H1 (cell line): ENCODE data around the gene FICD. TPM values are rescaled to one million over a fixed set of nuclear protein-coding genes. Genes with fewer than 3 reads are reported as not detected.
"Not testable (repeated sequence)": the region's sequence is repeated elsewhere in the genome, so short reads cannot be mapped to it uniquely, and the experiment has no call there.

ENCODE experiments used
- CTCF ChIA-PET: fragments of 300-600 bp; sonication (Branson Sonifier 250); formaldehyde crosslinking; loops from one replicate; lab custom pipeline; 2021; ENCODE audit not compliant: partially characterized antibody; lab: Charles Lee
- POLR2A ChIA-PET: fragments of 300-600 bp; sonication (Branson Sonifier 250); formaldehyde crosslinking; loops from one replicate; lab custom pipeline; 2021; ENCODE audit warnings: inconsistent platforms; ENCODE audit not compliant: partially characterized antibody; lab: Charles Lee
- DNase-seq, 2 experiments: peaks; one replicate each; pipeline versions ENCODE4 v3.0.0 to v3.0.0-alpha.2; 2010 to 2022; ENCODE audit warnings: low spot score in 2 of 2, low read depth in 1 of 2, mixed read lengths in 1 of 2
- FAIRE-seq: peaks from 2 replicates; lab custom pipeline; 2011; peaks lifted over from hg19 to GRCh38; lab: Jason Lieb, UNC
- H2AFZ ChIP-seq: 2 replicates; pipeline ENCODE4 v1.8.1; 2012; ENCODE audit warnings: low read length, inconsistent platforms
- H2AK5ac ChIP-seq: 2 replicates; pipeline ENCODE4 v1.6.1; 2013; ENCODE audit warnings: low read depth, low read length
- H2BK120ac ChIP-seq: replicated peaks from 2 replicates; pipeline ENCODE3; 2013; ENCODE audit warnings: low read depth, low read length, inconsistent platforms
- H2BK12ac ChIP-seq: 2 replicates; pipeline ENCODE4 v1.6.1; 2013; ENCODE audit warnings: low read depth, low read length
- H2BK15ac ChIP-seq: 2 replicates; pipeline ENCODE4 v1.6.1; 2013; ENCODE audit warnings: low read length
- H2BK20ac ChIP-seq: 2 replicates; pipeline ENCODE4 v1.6.1; 2013; ENCODE audit warnings: low read length
- H2BK5ac ChIP-seq: 2 replicates; pipeline ENCODE4 v1.6.1; 2013; ENCODE audit warnings: low read depth, low read length
- H3K14ac ChIP-seq: 2 replicates; pipeline ENCODE4 v1.6.1; 2013; ENCODE audit warnings: inconsistent platforms; ENCODE audit not compliant: insufficient read length
- H3K18ac ChIP-seq: 2 replicates; pipeline ENCODE4 v1.6.1; 2013; ENCODE audit warnings: low read length; ENCODE audit errors: extremely low read depth
- H3K23ac ChIP-seq: 2 replicates; pipeline ENCODE4 v1.6.1; 2013; ENCODE audit warnings: inconsistent platforms; ENCODE audit not compliant: insufficient read length
- H3K23me2 ChIP-seq: 2 replicates; pipeline ENCODE4 v1.6.1; 2013; ENCODE audit warnings: low read depth, low read length
- H3K27ac ChIP-seq: 2 replicates; pipeline ENCODE4 v1.6.1; 2011; ENCODE audit warnings: low read depth, low read length, inconsistent platforms
- H3K27me3 ChIP-seq, 4 experiments: replicated peaks in 1 of 4; 1 replicate in 1 of 4; 2 replicates in 3 of 4; pipeline versions ENCODE4 v1.6.1 to v1.8.1; 2011 to 2013; ENCODE audit warnings: low read length in 3 of 4, mild to moderate bottlenecking in 3 of 4, inconsistent platforms in 2 of 4, mixed read lengths in 2 of 4, moderate library complexity in 1 of 4; ENCODE audit not compliant: control insufficient read depth in 3 of 4, insufficient read depth in 3 of 4; ENCODE audit errors: extremely low read depth in 1 of 4
- H3K36me3 ChIP-seq, 4 experiments: 2 replicates each; pipeline versions ENCODE4 v1.6.1 to v1.8.1; 2011 to 2013; ENCODE audit warnings: mild to moderate bottlenecking in 4 of 4, low read length in 3 of 4, moderate library complexity in 2 of 4, control low read depth in 1 of 4, inconsistent platforms in 1 of 4; ENCODE audit not compliant: insufficient read depth in 4 of 4, control insufficient read depth in 2 of 4
- H3K4ac ChIP-seq: replicated peaks from 2 replicates; pipeline ENCODE3; 2013; ENCODE audit warnings: low read length, low read depth, mixed read lengths, inconsistent platforms; ENCODE audit not compliant: insufficient read length
- H3K4me1 ChIP-seq, 4 experiments: replicated peaks in 1 of 4; 1 replicate in 1 of 4; 2 replicates in 3 of 4; pipeline versions ENCODE4 v1.6.1 to v1.8.1; 2011 to 2013; ENCODE audit warnings: low read length in 3 of 4, inconsistent platforms in 2 of 4, mixed read lengths in 1 of 4; ENCODE audit not compliant: insufficient read depth in 4 of 4, control insufficient read depth in 3 of 4
- H3K4me2 ChIP-seq, 2 experiments: 2 replicates each; pipeline versions ENCODE4 v1.6.1 to v1.8.1; 2011 to 2013; ENCODE audit warnings: low read depth in 2 of 2, low read length in 2 of 2, control low read depth in 1 of 2, inconsistent platforms in 1 of 2, mild to moderate bottlenecking in 1 of 2; ENCODE audit not compliant: insufficient read depth in 1 of 2
- H3K4me3 ChIP-seq, 4 experiments: fragments of 200-600, 300-600 bp in 1 of 4; sonication (generic), shearing (Covaris generic), sonication (Bioruptor Twin) in 1 of 4; 2 replicates each; pipeline versions ENCODE4 v1.5.1 to v1.8.1; 2011 to 2016; ENCODE audit warnings: low read length in 4 of 4, low read depth in 3 of 4, control low read depth in 2 of 4, inconsistent platforms in 2 of 4, mild to moderate bottlenecking in 2 of 4, mixed read lengths in 1 of 4, moderate library complexity in 1 of 4; ENCODE audit not compliant: insufficient read depth in 2 of 4; ENCODE audit errors: extremely low read depth in 1 of 4
- H3K56ac ChIP-seq: replicated peaks from 2 replicates; pipeline ENCODE3; 2013; ENCODE audit warnings: low read depth, mild to moderate bottlenecking, mixed read lengths, low read length, inconsistent platforms; ENCODE audit not compliant: insufficient read length
- H3K79me1 ChIP-seq: 2 replicates; pipeline ENCODE4 v1.6.1; 2013; ENCODE audit warnings: low read depth, low read length, control low read depth
- H3K79me2 ChIP-seq, 2 experiments: 2 replicates each; pipeline versions ENCODE4 v1.6.1 to v1.8.1; 2012 to 2013; ENCODE audit warnings: low read length in 2 of 2, mild to moderate bottlenecking in 2 of 2, inconsistent platforms in 1 of 2; ENCODE audit not compliant: insufficient read depth in 2 of 2, control insufficient read depth in 1 of 2
- H3K9ac ChIP-seq, 4 experiments: replicated peaks in 1 of 4; 1 replicate in 1 of 4; 2 replicates in 3 of 4; pipeline versions ENCODE4 v1.6.1 to v1.8.1; 2011 to 2013; ENCODE audit warnings: low read depth in 3 of 4, low read length in 3 of 4, control low read depth in 2 of 4, mild to moderate bottlenecking in 2 of 4, moderate library complexity in 2 of 4, inconsistent platforms in 1 of 4; ENCODE audit errors: extremely low read depth in 1 of 4
- H3K9me3 ChIP-seq, 2 experiments: 2 replicates each; pipeline versions ENCODE4 v1.6.1 to v1.8.1; 2012 to 2013; ENCODE audit warnings: mild to moderate bottlenecking in 2 of 2, moderate library complexity in 2 of 2, control low read depth in 1 of 2, inconsistent platforms in 1 of 2, low read depth in 1 of 2, low read length in 1 of 2, mixed read lengths in 1 of 2; ENCODE audit not compliant: insufficient read depth in 2 of 2
- H4K20me1 ChIP-seq, 2 experiments: replicated peaks in 1 of 2; 2 replicates each; pipeline versions ENCODE3 to v1.8.1; 2011 to 2013; ENCODE audit warnings: inconsistent platforms in 2 of 2, low read length in 2 of 2, mild to moderate bottlenecking in 1 of 2; ENCODE audit not compliant: insufficient read depth in 2 of 2, control insufficient read depth in 1 of 2
- H4K5ac ChIP-seq: 2 replicates; pipeline ENCODE4 v1.6.1; 2013; ENCODE audit warnings: low read length, low read depth, mixed read lengths, inconsistent platforms; ENCODE audit not compliant: insufficient read length
- H4K8ac ChIP-seq: 2 replicates; pipeline ENCODE4 v1.8.0; 2013; ENCODE audit warnings: mild to moderate bottlenecking, moderate library complexity, low read length, inconsistent platforms; ENCODE audit not compliant: insufficient read depth; ENCODE audit errors: extremely low read depth
- H4K91ac ChIP-seq: replicated peaks from 2 replicates; pipeline ENCODE3; 2013; ENCODE audit warnings: low read length, mixed read lengths, inconsistent platforms; ENCODE audit not compliant: insufficient read length
- WGBS, 2 experiments: shearing (Covaris generic) in 1 of 2; methylation state at CpG; one replicate each; pipeline versions ENCODE4 v1.1.6 to v1.1.7; 2013 to 2015; ENCODE audit warnings: low lambda C conversion rate in 2 of 2, mixed read lengths in 2 of 2, inconsistent platforms in 1 of 2, low coverage in 1 of 2, missing lambda C conversion rate in 1 of 2; ENCODE audit not compliant: insufficient replicate concordance in 2 of 2, insufficient coverage in 1 of 2, insufficient read length in 1 of 2; ENCODE audit errors: extremely low coverage in 1 of 2, missing lambda C conversion rate in 1 of 2; 5-methylcytosine and 5-hydroxymethylcytosine counted together
- polyA plus RNA-seq, 7 experiments: library from polyadenylated mRNA; depleted of rRNA in 3 of 7; stranded (reverse) in 5 of 7; unstranded in 2 of 7; fragments of >200 nt in 5 of 7; fragments of 200-250 nt in 2 of 7; gene quantifications; 1 replicate in 5 of 7; 2 replicates in 1 of 7; 4 replicates in 1 of 7; pipeline versions ENCODE4 v1.2.1 to v1.2.3, GENCODE V29; 2011 to 2013; ENCODE audit warnings: missing spikeins in 2 of 7, mixed read lengths in 2 of 7
- total RNA-seq: library from RNA; stranded (reverse); fragmentation: NEBNext Ultra II Directional; extraction: Animal tissue kit (Norgen Biotek cat#: 25700); gene quantifications from 2 replicates; pipeline ENCODE4 v1.2.1, GENCODE V29; 2021

Gene FICD
- total and polyA plus RNA-seq, 2 of the 8 experiments (the other 6 are each of a cell fraction or from before 2014, with no cell fraction given) = 2.2 to 6.0 TPM

DNA sequence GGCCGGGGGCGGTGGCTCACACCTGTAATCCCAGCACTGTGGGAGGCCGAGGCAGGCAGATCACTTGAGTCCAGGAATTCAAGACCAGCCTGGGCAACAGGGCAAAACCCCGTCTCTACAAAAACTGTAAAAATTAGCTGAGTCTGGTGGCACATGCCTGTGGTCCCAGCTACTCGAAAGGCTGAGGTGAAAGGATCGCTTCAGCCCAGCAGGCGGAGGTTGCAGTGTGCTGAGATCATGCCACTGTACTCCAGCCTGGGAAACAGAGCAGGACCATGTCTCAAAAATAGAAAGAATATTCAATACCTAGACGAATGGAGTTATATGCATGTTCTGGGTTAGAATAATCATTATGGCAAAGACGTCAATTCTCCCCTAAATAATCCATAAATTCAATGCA, 40.3 kb downstream of the FICD start:
- not testable (repeated sequence) for H2BK5ac ChIP-seq, H4K5ac ChIP-seq, H2AFZ ChIP-seq, H2BK120ac ChIP-seq, H3K4me1 ChIP-seq, H3K27me3 ChIP-seq, H3K56ac ChIP-seq, H3K4ac ChIP-seq, DNase-seq, H3K23ac ChIP-seq, FAIRE-seq, H3K9ac ChIP-seq, H3K23me2 ChIP-seq, H2BK15ac ChIP-seq, H3K18ac ChIP-seq, H3K4me3 ChIP-seq, H3K4me2 ChIP-seq, H4K91ac ChIP-seq, H4K8ac ChIP-seq, H3K9me3 ChIP-seq, H3K14ac ChIP-seq, H3K79me1 ChIP-seq, H2AK5ac ChIP-seq, H3K27ac ChIP-seq, H2BK12ac ChIP-seq, H2BK20ac ChIP-seq
- peaks cover 53 to 99% of the 10 kb centered on the region in 2 experiments for H3K79me2 ChIP-seq
- H4K20me1 ChIP-seq = peaks cover 21 to 24% of the 10 kb centered on the region in 2 experiments
- H3K36me3 ChIP-seq = peaks cover 0 to 21% (median 1%) of the 10 kb centered on the region in 4 experiments; a peak in 4 of 8 replicates
- CTCF ChIA-PET = interaction anchor here (0.7 to 24.3 kb wide), 2 partner anchors 19 to 58 kb away, joined by 3 to 523 read pairs; no protein-coding TSS in a partner anchor
- POLR2A ChIA-PET = interaction anchor here (0.6 to 1.1 kb wide), 2 partner anchors 15 to 545 kb away, joined by 3 to 4 read pairs; no protein-coding TSS in a partner anchor
- WGBS, 2 experiments = 93% methylated on average over 9 of the region's 9 CpGs; no CpG with 5 or more reads in 1 of the 2 experiments
